Osteoblast (primary cell): ENCODE data around the gene NRG2. TPM values are rescaled to one million over a fixed set of nuclear protein-coding genes. Genes with fewer than 3 reads are reported as not detected.

Source experiments
- DNase-seq: peaks from one replicate; pipeline ENCODE4 v3.0.0; 2011; ENCODE audit warnings: low spot score, mixed read lengths; ENCODE audit not compliant: insufficient read length; ENCODE audit errors: missing footprints
- H2AFZ ChIP-seq: 2 replicates; pipeline ENCODE4 v1.6.0; 2011; ENCODE audit warnings: mild to moderate bottlenecking, low read length
- H3K27ac ChIP-seq: 2 replicates; pipeline ENCODE4 v1.5.1; 2011; ENCODE audit warnings: mild to moderate bottlenecking, low read depth, low read length, moderate library complexity
- H3K27me3 ChIP-seq: 2 replicates; pipeline ENCODE4 v1.6.0; 2012; ENCODE audit warnings: mild to moderate bottlenecking, control low read depth, inconsistent platforms, low read length, moderate library complexity; ENCODE audit not compliant: insufficient read depth
- H3K36me3 ChIP-seq: 2 replicates; pipeline ENCODE4 v1.5.1; 2011; ENCODE audit warnings: mild to moderate bottlenecking, low read length, control low read depth, moderate library complexity; ENCODE audit not compliant: insufficient read depth
- H3K4me1 ChIP-seq: 2 replicates; pipeline ENCODE4 v1.5.1; 2011; ENCODE audit warnings: mild to moderate bottlenecking, low read length, control low read depth, moderate library complexity; ENCODE audit not compliant: insufficient read depth
- H3K4me2 ChIP-seq: 2 replicates; pipeline ENCODE4 v1.6.0; 2011; ENCODE audit warnings: mild to moderate bottlenecking, low read length; ENCODE audit not compliant: insufficient read depth
- H3K4me3 ChIP-seq: fragments of 200-600 bp; sonication (generic); 3 replicates; pipeline ENCODE4 v1.5.1; 2012; ENCODE audit warnings: mild to moderate bottlenecking, low read length, inconsistent platforms; ENCODE audit not compliant: insufficient read depth
- H3K79me2 ChIP-seq: 2 replicates; pipeline ENCODE4 v1.6.0; 2012; ENCODE audit warnings: mild to moderate bottlenecking, low read length, control low read depth, inconsistent platforms; ENCODE audit not compliant: insufficient read depth
- H3K9me3 ChIP-seq: 2 replicates; pipeline ENCODE4 v1.5.1; 2011; ENCODE audit warnings: low read depth, low read length, control low read depth
- H4K20me1 ChIP-seq: 2 replicates; pipeline ENCODE4 v1.6.0; 2012; ENCODE audit warnings: mild to moderate bottlenecking, low read length, control low read depth; ENCODE audit not compliant: insufficient read depth
- CTCF ChIP-seq: IDR thresholded peaks from 2 replicates; pipeline ENCODE4 v1.5.1; 2011; ENCODE audit warnings: mild to moderate bottlenecking, low read depth, low read length, moderate library complexity; ENCODE audit errors: extremely low read depth
- total RNA-seq: library from RNA; depleted of rRNA; stranded (reverse); fragments of >200 nt; gene quantifications from 2 replicates; pipeline ENCODE4 v1.2.3, GENCODE V29; 2012

NRG2 gene
- total RNA-seq, 1 donor, result 0.72 TPM

DNA sequence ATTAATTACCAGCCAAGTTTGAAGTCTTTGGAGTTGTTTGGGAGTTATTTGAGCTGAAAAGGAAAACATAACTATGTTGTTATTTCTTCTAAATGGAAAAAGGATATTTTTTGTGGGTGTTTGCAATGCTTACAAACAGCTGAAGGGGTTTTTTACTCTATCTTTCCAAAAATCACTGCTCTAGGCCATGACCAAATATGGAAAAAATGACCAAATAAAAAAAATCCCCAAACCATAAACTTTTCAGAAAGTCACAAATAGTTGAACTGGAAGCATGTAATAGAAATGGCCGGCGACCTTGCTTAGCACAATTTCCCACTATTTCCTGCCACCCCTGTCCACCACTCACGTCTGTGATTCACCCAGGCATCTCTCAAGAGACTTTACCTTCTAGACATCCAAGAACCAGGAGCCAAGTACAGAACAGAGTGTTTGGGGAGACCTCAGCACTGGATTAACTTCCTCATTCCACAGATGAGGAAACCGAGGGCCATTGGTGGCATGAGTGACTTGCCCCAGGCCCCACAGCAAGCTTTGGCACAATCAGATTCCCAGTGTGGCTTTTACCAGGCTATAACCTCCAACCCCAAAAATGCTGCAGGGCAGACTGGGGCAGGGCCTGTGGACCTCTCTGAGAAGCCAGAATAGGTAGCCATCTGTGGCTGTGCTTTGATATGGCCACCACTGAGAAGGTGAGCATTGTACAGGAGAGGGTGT, 84.5 kb downstream of the NRG2 start:
- no peak overlapping the region for H3K27ac ChIP-seq
- DNase-seq, result no peak
- peaks cover 42% of the 10 kb centered on the region for H3K27me3 ChIP-seq
- H2AFZ ChIP-seq, result no peak overlapping the region
- H4K20me1 ChIP-seq, result no peaks in the 10 kb centered on the region
- H3K4me1 ChIP-seq, result no peaks in the 10 kb centered on the region
- H3K36me3 ChIP-seq, result no peaks in the 10 kb centered on the region
- no peak overlapping the region for H3K4me3 ChIP-seq
- no peaks in the 10 kb centered on the region for H3K9me3 ChIP-seq
- no peak for TF ChIP-seq CTCF
- no peak overlapping the region for H3K4me2 ChIP-seq
- no peaks in the 10 kb centered on the region for H3K79me2 ChIP-seq

DNA sequence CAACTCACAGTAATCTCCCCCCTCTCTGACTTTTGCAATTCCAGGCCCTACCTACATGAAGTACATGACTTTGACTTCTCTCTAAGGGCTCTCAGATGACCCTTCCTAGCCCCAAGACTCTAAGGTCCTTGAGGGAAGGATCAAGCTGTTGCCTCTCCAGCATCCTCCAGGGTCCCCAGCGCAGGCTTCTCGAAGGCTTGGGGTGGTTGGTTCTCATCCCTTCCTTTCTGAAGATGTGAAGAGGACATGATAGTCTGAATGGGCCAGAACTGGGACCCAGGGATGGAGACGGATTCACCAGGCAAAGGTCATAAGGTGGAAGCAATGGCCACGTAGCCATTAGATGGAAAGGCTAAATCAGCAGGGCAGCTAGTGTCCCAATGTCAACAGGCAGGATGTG, 86.8 kb downstream of the NRG2 start:
- H4K20me1 ChIP-seq, result no peaks in the 10 kb centered on the region
- no peak for TF ChIP-seq CTCF
- H3K27ac ChIP-seq, result no peak overlapping the region
- no peak overlapping the region for H2AFZ ChIP-seq
- H3K4me1 ChIP-seq, result no peaks in the 10 kb centered on the region
- no peaks in the 10 kb centered on the region for H3K79me2 ChIP-seq
- DNase-seq, result no peak
- no peaks in the 10 kb centered on the region for H3K9me3 ChIP-seq
- H3K27me3 ChIP-seq, result peaks cover 29% of the 10 kb centered on the region
- no peak overlapping the region for H3K4me2 ChIP-seq
- H3K4me3 ChIP-seq, result no peak overlapping the region
- H3K36me3 ChIP-seq, result no peaks in the 10 kb centered on the region

DNA sequence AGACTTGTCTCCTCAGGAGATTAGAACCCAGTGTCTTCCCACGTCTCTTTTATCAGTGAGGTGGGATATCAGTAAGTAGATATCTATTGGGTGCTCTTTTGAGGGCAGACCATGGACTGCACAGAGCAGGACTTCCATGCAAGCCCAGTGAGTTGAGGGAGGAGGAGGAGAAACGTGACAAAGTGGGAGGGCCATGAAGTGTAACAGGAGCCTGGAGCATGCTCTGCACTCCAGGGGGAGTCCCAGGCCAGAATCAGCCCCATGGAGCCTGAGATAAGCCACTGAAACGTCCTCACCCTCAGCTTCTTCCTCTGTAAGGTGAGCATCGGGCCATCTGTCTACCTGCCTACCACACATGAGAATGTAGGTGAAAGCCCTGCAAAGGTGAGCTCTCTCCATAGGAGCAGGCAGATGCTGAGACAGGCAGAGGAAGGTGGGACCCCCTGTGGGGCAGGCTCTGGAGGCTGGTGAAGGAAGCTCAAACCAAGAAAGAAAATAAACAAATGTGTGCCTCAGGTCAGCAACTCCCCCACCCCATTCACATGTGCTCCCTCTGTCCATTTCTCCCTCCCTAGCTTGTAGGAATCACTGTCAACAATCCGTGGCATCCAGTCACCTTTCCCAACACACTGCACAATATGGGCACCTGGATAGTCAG, 87.4 kb downstream of the NRG2 start:
- no peaks in the 10 kb centered on the region for H3K9me3 ChIP-seq
- no peak overlapping the region for H3K27ac ChIP-seq
- no peak for TF ChIP-seq CTCF
- no peaks in the 10 kb centered on the region for H3K36me3 ChIP-seq
- H3K79me2 ChIP-seq, result no peaks in the 10 kb centered on the region
- peaks cover 29% of the 10 kb centered on the region for H3K27me3 ChIP-seq
- no peak overlapping the region for H3K4me3 ChIP-seq
- no peak overlapping the region for H3K4me2 ChIP-seq
- no peaks in the 10 kb centered on the region for H3K4me1 ChIP-seq
- H4K20me1 ChIP-seq, result no peaks in the 10 kb centered on the region
- H2AFZ ChIP-seq, result no peak overlapping the region
- no peak for DNase-seq

DNA sequence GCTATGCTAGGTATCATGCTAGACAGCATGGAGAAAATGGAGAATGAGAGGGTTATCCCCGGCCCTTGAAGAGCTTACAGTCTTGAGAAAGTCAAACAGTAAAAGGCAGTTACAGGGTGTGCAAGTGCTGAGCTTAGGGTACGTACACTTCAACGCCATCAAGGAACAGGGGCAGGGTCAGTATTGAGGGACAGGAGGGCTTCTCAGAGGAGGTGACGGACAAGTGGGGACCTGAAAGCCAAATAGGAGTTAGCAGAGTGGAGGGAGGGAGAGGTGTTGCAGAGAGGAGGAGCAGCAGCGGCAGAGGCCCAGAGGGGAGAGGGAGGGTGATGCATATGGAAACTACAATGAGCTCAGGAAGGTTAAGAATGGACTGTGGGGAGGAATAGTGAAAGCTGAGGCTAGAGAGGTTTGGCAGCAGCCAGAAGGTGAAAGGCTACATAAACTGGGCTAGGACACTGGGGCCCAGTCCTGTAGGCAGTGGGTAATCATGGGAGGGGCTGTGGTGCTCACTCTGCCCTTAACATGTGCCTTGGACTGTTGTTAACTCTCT, 88.0 kb downstream of the NRG2 start:
- Histone ChIP-seq H3K79me2 (no peaks in the 10 kb centered on the region), H3K4me2 (no peak overlapping the region), H2AFZ (no peak overlapping the region), H3K9me3 (no peaks in the 10 kb centered on the region), H3K27me3 (peaks cover 32% of the 10 kb centered on the region), H4K20me1 (no peaks in the 10 kb centered on the region), H3K4me1 (no peaks in the 10 kb centered on the region), H3K4me3 (no peak overlapping the region), H3K36me3 (no peaks in the 10 kb centered on the region), H3K27ac (no peak overlapping the region)
- TF ChIP-seq CTCF, result no peak
- DNase-seq, result no peak
